ENCODE results near the gene KIAA1586. TPM values are rescaled to one million over a fixed set of nuclear protein-coding genes. Genes with fewer than 3 reads are reported as not detected.
A peak's percentile ranks its signal among the peaks of the same experiment; 100 is the strongest.
"Not testable (repeated sequence)": the region's sequence is repeated elsewhere in the genome, so short reads cannot be mapped to it uniquely, and the experiment has no call there.

Gene KIAA1586
- total and polyA plus RNA-seq, 9 donors: 6.4 to 34.4 (median 20.0) TPM

GRCh38 chr6:57089265-57089664 is 42.8 kb downstream of the KIAA1586 start:
- intact Hi-C loops (cut with DNase I): no loop called here
- no peaks in the 10 kb centered on the region for H3K36me3 ChIP-seq
- no peaks in the 10 kb centered on the region for H3K27me3 ChIP-seq
- TF ChIP-seq POLR2A (IDR thresholded peaks at IDR 0.05): no peak
- TF ChIP-seq EP300 (IDR thresholded peaks at IDR 0.05): no peak
- no peak for TF ChIP-seq CTCF (IDR thresholded peaks at IDR 0.05)
- H3K9me3 ChIP-seq: no peaks in the 10 kb centered on the region
- H3K27ac ChIP-seq: no peak overlapping the region
- no peak for DNase-seq
- WGBS, 3 donors: 33 to 41% (median 34%) methylated on average over 3 of the region's 3 CpGs
- H3K4me3 ChIP-seq: peak overlapping the region; percentile 68
- peaks cover 2% of the 10 kb centered on the region for H3K4me1 ChIP-seq (ENCODE audit: insufficient read depth)

GRCh38 chr6:57089687-57090457 is 43.4 kb downstream of the KIAA1586 start, which contains the start of gene ZNF451:
Gene ZNF451 (plus strand): TSS chr6:57090188. CDS start chr6:57090254, 66 bp downstream.
- Histone ChIP-seq H3K9me3 (no peaks in the 10 kb centered on the region), H3K4me1 (ENCODE audit: insufficient read depth) (peaks cover 3% of the 10 kb centered on the region), H3K27me3 (no peaks in the 10 kb centered on the region), H3K36me3 (no peaks in the 10 kb centered on the region), H3K4me3 (peak within 1 kb of the TSS; percentile 68), H3K27ac (peak within 1 kb of the TSS; percentile 61 to 70)
- TF ChIP-seq EP300 (IDR thresholded peaks at IDR 0.05): no peak
- peak; percentile 81 for TF ChIP-seq POLR2A (IDR thresholded peaks at IDR 0.05)
- peak in 1 of 3 donors; percentile 24 for TF ChIP-seq CTCF (IDR thresholded peaks at IDR 0.05)
- peak; percentile 97 to 99 (median 97) for DNase-seq
- intact Hi-C loops (cut with DNase I): no loop called here
- WGBS, 3 donors: 0% methylated on average over 48 to 49 of the region's 58 CpGs

- H3K27ac ChIP-seq; H3K9me3 ChIP-seq; intact Hi-C loops (cut with DNase I); H3K36me3 ChIP-seq; H3K4me1 ChIP-seq (ENCODE audit: insufficient read depth); DNase-seq; H3K27me3 ChIP-seq; H3K4me3 ChIP-seq: not testable (repeated sequence)
- no CpG with 5 or more reads among the region's 27 CpGs for WGBS, 3 donors
Observed at GRCh38 chr6:57090458-57091067, 44.1 kb downstream of the KIAA1586 start.

GRCh38 chr6:57091375-57091774 is 44.9 kb downstream of the KIAA1586 start:
- intact Hi-C loops (cut with DNase I); H3K27ac ChIP-seq; H3K4me3 ChIP-seq; DNase-seq; H3K9me3 ChIP-seq; H3K4me1 ChIP-seq (ENCODE audit: insufficient read depth); H3K27me3 ChIP-seq; H3K36me3 ChIP-seq: not testable (repeated sequence)
- WGBS, 3 donors: 66 to 80% (median 69%) methylated on average over 7 of the region's 7 CpGs

- peaks cover 3% of the 10 kb centered on the region for H3K4me1 ChIP-seq (ENCODE audit: insufficient read depth)
- WGBS, 3 donors: 95 to 98% (median 97%) methylated on average over 1 of the region's 1 CpG
- no peaks in the 10 kb centered on the region for H3K9me3 ChIP-seq
- no peak overlapping the region for H3K27ac ChIP-seq
- TF ChIP-seq EP300 (IDR thresholded peaks at IDR 0.05): no peak
- TF ChIP-seq POLR2A (IDR thresholded peaks at IDR 0.05): no peak
- no peak for TF ChIP-seq CTCF (IDR thresholded peaks at IDR 0.05)
- no peaks in the 10 kb centered on the region for H3K27me3 ChIP-seq
- no peaks in the 10 kb centered on the region for H3K36me3 ChIP-seq
- DNase-seq: no peak
- no peak overlapping the region for H3K4me3 ChIP-seq
- intact Hi-C loops (cut with DNase I): no loop called here
Observed at GRCh38 chr6:57094689-57095088, 48.2 kb downstream of the KIAA1586 start.
